DND-41 (cell line): ENCODE results near the gene TRIM6.

Experiments
- ATAC-seq: fragments of 200-7000 bp; cut with Tn5 transposase; 3 replicates; pipeline ENCODE4 v1.9.1; 2021; ENCODE audit warnings: low read depth; ENCODE audit not compliant: insufficient read depth
- DNase-seq: peaks from one replicate; pipeline ENCODE4 v3.0.0-alpha.2; 2020
- H2AFZ ChIP-seq: 2 replicates; pipeline ENCODE4 v1.6.0; 2012; ENCODE audit warnings: low read depth, low read length
- H3K27ac ChIP-seq: 2 replicates; pipeline ENCODE4 v1.5.1; 2012; ENCODE audit warnings: low read length, inconsistent platforms
- H3K27me3 ChIP-seq: fragments of 200-600 bp; sonication (generic); 2 replicates; pipeline ENCODE4 v1.6.0; 2012; ENCODE audit warnings: low read length, mild to moderate bottlenecking, inconsistent platforms; ENCODE audit not compliant: insufficient read depth, poor library complexity
- H3K36me3 ChIP-seq: 2 replicates; pipeline ENCODE4 v1.5.1; 2012; ENCODE audit warnings: low read length, inconsistent platforms; ENCODE audit not compliant: insufficient read depth
- H3K4me1 ChIP-seq: 2 replicates; pipeline ENCODE4 v1.5.1; 2012; ENCODE audit warnings: mild to moderate bottlenecking, low read length; ENCODE audit not compliant: insufficient read depth
- H3K4me2 ChIP-seq: 2 replicates; pipeline ENCODE4 v1.6.0; 2012; ENCODE audit warnings: mild to moderate bottlenecking, moderate library complexity, low read length, inconsistent platforms; ENCODE audit not compliant: insufficient read depth
- H3K4me3 ChIP-seq, 2 experiments: fragments of 200-600 bp in 1 of 2; shearing (Covaris generic) in 1 of 2; 2 replicates each; pipeline ENCODE4 v1.5.1; 2012 to 2016; ENCODE audit warnings: inconsistent platforms in 2 of 2, low read length in 2 of 2, mild to moderate bottlenecking in 2 of 2, low read depth in 1 of 2, moderate library complexity in 1 of 2
- H3K79me2 ChIP-seq: 2 replicates; pipeline ENCODE4 v1.6.0; 2012; ENCODE audit warnings: low read length, inconsistent platforms; ENCODE audit not compliant: insufficient read depth
- H3K9ac ChIP-seq: 2 replicates; pipeline ENCODE4 v1.6.0; 2012; ENCODE audit warnings: low read depth, mild to moderate bottlenecking, inconsistent platforms, low read length, moderate library complexity
- H3K9me3 ChIP-seq: 2 replicates; pipeline ENCODE4 v1.5.1; 2012; ENCODE audit warnings: low read length, moderate library complexity, mild to moderate bottlenecking, inconsistent platforms; ENCODE audit not compliant: insufficient read depth, severe bottlenecking
- H4K20me1 ChIP-seq: 2 replicates; pipeline ENCODE4 v1.6.0; 2012; ENCODE audit warnings: low read length; ENCODE audit not compliant: insufficient read depth
- EZH2 ChIP-seq: IDR thresholded peaks from 3 replicates; pipeline ENCODE4 v1.6.1; 2012; ENCODE audit warnings: borderline replicate concordance, low read depth, mild to moderate bottlenecking, moderate library complexity, low read length, inconsistent platforms; ENCODE audit not compliant: severe bottlenecking
- TF ChIP-seq, protein P1 (sequence below): IDR thresholded peaks from 2 replicates; pipeline ENCODE4 v1.5.1; 2012; ENCODE audit warnings: borderline replicate concordance, low read length, moderate library complexity, mild to moderate bottlenecking; ENCODE audit not compliant: poor library complexity, severe bottlenecking; ENCODE audit errors: extremely low read depth

The TRIM6 gene

DNA sequence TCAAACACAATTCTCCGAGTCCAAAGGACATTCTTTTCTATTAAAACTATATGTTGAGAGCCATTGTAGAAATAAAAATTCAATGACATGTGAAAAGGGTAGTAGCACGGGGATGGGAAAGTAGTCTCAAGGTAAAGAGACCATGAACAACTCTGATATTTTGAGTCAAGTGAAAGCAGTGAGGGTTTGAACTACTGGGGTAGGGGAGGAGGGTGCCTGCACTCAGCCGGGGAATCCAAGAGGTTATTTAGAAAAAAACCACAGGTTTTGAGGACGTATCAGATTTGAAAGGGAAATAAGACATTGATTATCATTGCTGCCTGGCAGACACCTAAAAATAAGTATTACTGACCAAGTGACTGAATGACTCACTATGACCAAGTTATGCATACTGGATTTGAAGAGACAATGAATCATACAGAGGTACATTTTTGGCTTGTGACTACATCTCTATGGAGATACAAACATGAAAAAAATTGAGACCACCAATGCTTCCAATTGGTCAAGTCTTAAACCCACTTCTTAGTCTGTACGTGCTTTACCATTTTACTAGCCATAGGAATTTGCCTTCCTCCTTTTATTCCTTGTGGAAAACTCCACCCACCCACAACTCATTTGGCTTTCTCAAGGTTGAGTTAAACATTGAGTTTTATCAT, 45.9 kb upstream of the TRIM6 start:
- Histone ChIP-seq H4K20me1 (no peaks in the 10 kb centered on the region), H3K9me3 (no peaks in the 10 kb centered on the region), H3K4me3 (no peak overlapping the region), H3K27me3 (peaks cover 4% of the 10 kb centered on the region), H2AFZ (no peak overlapping the region), H3K79me2 (no peaks in the 10 kb centered on the region), H3K27ac (no peak overlapping the region), H3K9ac (no peak overlapping the region), H3K36me3 (no peaks in the 10 kb centered on the region), H3K4me2 (no peak overlapping the region), H3K4me1 (no peaks in the 10 kb centered on the region)
- DNase-seq, result no peak
- TF ChIP-seq, protein P1, sequence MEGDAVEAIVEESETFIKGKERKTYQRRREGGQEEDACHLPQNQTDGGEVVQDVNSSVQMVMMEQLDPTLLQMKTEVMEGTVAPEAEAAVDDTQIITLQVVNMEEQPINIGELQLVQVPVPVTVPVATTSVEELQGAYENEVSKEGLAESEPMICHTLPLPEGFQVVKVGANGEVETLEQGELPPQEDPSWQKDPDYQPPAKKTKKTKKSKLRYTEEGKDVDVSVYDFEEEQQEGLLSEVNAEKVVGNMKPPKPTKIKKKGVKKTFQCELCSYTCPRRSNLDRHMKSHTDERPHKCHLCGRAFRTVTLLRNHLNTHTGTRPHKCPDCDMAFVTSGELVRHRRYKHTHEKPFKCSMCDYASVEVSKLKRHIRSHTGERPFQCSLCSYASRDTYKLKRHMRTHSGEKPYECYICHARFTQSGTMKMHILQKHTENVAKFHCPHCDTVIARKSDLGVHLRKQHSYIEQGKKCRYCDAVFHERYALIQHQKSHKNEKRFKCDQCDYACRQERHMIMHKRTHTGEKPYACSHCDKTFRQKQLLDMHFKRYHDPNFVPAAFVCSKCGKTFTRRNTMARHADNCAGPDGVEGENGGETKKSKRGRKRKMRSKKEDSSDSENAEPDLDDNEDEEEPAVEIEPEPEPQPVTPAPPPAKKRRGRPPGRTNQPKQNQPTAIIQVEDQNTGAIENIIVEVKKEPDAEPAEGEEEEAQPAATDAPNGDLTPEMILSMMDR, result no peak
- no peak for TF ChIP-seq EZH2
- ATAC-seq, result no peak

DNA sequence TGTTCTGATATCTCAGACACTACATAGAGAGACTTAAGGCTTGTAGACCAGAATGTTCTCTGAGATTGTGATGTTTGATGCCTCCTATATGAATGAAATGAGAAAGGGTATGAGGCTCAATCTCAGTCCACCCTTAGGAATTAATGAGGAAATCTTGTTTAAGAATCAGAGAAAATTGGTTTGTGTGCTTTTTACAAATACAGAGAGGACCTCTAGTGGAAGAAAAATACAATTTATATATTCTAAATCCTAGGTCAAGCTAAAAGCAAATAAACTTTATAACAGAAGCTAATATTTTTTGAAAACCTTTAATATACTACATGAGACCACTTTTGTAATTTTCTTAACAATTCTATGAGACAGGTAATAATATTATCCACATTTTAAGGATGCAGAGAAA, 43.1 kb upstream of the TRIM6 start:
- H3K4me1 ChIP-seq, result no peaks in the 10 kb centered on the region
- H3K9ac ChIP-seq, result no peak overlapping the region
- no peak overlapping the region for H3K27ac ChIP-seq
- H4K20me1 ChIP-seq, result no peaks in the 10 kb centered on the region; the same call in 1 of the 2 replicates
- TF ChIP-seq, protein P1, result no peak
- TF ChIP-seq EZH2, result no peak
- H3K36me3 ChIP-seq, result no peaks in the 10 kb centered on the region
- H3K27me3 ChIP-seq, result peaks cover 6% of the 10 kb centered on the region
- H3K9me3 ChIP-seq, result no peaks in the 10 kb centered on the region
- no peak overlapping the region for H3K4me3 ChIP-seq
- ATAC-seq (no peak), DNase-seq (no peak)
- no peaks in the 10 kb centered on the region for H3K79me2 ChIP-seq
- H2AFZ ChIP-seq, result no peak overlapping the region
- H3K4me2 ChIP-seq, result no peak overlapping the region

DNA sequence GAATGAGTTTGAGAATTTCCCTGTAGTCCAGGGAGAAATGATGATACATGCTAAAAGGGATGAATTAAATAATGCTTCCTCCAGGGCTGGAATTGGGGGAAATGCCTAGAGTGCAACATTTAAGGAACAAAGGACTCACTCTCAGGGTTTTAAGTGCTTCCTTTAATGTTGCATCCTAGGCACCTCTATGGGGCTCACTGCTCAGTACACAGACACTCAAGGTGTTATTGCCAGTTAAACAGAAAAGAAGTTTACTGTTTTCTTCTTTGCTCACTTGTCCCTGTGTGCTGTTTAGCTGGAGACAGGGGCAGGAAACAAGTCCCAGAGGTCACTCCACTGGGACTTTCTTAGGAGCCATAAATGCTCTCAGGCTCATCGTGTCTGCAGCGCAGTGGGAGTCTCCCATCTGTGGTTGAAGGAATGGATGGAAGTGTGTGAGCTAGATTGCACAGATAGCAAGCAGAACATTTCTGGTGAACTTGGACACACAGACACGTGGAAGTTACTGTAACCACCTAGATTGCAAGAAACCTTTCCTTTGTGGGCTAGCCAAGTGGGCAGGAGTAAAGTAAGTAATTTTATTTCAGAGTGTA, 39.7 kb upstream of the TRIM6 start:
- H2AFZ ChIP-seq, result no peak overlapping the region
- H3K4me1 ChIP-seq, result no peaks in the 10 kb centered on the region
- H3K4me2 ChIP-seq, result no peak overlapping the region
- TF ChIP-seq, protein P1, result no peak
- no peak for TF ChIP-seq EZH2
- no peaks in the 10 kb centered on the region; the same call in 1 of the 2 replicates for H4K20me1 ChIP-seq
- H3K36me3 ChIP-seq, result no peaks in the 10 kb centered on the region
- no peaks in the 10 kb centered on the region for H3K9me3 ChIP-seq
- no peak overlapping the region for H3K9ac ChIP-seq
- H3K4me3 ChIP-seq, result no peak overlapping the region
- H3K27ac ChIP-seq, result no peak overlapping the region
- peaks cover 6% of the 10 kb centered on the region for H3K27me3 ChIP-seq
- no peak for ATAC-seq
- H3K79me2 ChIP-seq, result no peaks in the 10 kb centered on the region
- DNase-seq, result no peak
